GM19438 (cell line): ENCODE results near the gene FAM13B.
A peak's percentile ranks its signal among the peaks of the same experiment; 100 is the strongest.
"Not testable (repeated sequence)": the region's sequence is repeated elsewhere in the genome, so short reads cannot be mapped to it uniquely, and the experiment has no call there.

Experiments
- ATAC-seq: cut with Tn5 transposase; IDR thresholded peaks from one replicate; pipeline ENCODE4 v1.9.1; 2021; ENCODE audit warnings: low read depth; ENCODE audit not compliant: unreplicated experiment

The FAM13B gene

DNA sequence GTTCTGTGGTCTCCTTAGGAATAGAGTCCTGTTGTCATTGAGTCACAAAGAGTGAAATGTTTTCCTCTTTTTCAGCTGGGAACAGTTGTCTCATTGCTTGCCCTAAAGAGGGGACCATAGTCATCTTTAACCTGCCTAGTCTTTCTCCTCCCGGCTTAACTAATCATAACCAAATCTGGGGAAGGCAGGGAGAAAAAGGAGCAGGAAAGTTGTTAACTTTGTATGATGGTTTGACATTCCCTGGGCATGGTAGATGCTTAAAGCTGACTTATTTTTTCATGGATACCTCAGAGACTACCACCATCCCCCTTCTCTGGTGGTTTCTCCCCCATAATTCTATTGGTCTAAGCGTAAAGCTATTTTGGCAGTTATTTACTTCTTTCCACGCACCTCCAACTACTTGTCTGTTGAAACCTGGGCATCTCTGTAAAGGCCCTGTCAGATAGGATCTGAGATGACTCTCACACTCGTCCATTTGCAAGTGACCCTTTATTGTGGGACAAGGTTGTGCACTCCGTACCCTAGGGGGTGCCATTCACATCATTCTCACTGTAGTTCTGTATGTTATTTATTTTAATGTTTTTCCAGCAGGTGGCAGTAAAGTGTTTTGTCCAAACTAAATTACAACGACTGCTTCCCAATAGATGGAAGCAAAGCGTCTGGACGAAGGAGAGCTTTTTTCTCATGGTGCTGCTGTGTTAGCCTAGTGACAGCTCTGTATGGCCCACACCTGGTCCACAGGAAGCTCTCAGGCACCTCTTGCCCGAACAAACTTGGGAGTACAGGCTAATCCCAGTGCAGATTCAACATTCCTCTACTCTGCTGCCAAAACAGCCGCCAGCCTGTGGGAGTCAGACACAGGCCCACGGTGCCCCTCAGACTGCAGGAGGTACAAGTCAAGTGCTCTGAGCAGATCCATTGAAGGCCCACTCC lies 3.0 kb upstream of the FAM13B start:
- ATAC-seq, result no peak

DNA sequence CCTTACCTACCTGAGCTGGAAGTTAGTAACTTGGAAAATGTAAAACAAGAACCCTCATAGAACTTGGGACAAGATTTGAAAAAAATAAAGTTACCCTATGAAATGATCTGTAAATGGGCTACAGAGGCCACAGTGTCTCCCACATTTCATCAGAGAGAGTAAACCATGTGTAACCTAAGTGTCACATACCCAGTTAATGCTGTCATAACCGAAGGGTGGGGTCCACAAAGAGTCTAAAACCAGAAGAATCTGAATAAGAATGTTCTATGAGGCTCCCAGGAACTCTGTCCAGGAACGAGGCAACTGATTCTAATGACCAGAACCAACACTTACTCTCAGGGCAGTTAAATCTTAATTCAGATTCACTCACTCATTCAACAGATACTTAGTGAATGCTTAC lies 1.0 kb upstream of the FAM13B start:
- ATAC-seq, result no peak

DNA sequence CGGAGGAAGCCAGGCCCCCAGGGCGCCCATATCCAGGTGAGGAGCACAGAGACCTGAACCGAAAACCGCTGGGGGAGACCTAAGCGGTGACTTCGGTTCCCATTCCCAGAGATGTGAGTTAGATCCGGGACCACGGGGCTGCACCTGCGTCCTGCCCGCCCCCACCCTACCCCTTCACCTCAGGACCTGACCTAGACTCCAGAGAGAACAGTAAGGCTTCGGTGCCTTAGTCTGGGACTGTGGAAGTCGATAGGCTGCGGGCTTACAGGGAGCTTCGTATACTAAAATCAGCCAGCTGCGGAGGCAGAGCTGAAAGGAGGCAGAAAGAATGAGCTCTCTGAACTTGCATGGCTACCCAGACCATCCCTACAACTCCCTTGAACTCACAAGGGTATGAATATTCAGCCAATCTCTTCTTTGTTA lies 518 bp upstream of the FAM13B start:
- ATAC-seq, result peak; percentile 13

DNA sequence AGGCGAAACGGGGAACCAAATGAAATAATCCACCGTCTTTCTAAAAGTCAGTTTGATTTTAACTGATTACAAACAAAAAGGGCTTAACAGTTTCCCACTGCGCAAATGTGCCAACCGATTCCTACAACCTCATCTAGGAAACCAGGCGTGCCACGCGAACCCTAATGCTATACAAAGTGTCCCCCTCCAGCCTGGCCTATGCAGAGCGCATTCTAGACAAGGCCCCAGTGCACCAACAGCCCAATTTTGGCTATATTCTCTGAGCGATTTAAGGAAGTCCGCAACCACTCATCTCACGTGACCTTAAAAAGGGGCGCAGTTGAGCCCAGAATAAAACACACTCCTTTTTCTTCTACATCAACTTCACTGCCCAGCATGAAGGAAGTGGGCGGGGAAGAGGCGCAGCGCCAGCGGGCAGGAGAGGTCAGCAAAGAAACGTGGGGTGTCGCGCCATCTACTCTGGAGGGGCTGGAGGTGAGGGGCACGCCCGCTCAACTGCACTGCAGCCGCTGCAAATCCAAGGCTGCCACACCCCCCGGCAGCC lies 779 bp downstream of the FAM13B start:
- ATAC-seq, result peak; percentile 45

DNA sequence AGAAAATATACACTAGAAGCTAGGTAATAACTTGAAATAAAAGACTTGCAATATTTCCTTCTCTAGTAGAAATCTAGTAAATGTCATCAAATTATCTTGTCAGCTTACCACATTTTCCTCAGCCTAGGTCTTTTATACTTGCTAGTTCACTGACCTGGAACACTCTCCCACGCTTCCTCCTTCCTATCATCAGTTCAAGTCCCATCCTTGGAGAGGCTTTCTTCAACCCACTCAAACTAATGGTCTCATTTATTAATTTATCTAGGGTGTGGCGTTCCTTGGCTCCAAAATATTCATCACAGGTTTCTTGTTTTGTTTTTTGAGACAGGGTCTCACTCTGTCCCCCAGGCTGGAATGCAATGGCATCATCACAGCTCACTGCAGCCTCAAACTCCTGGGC lies 2.9 kb downstream of the FAM13B start:
- ATAC-seq, result no peak

DNA sequence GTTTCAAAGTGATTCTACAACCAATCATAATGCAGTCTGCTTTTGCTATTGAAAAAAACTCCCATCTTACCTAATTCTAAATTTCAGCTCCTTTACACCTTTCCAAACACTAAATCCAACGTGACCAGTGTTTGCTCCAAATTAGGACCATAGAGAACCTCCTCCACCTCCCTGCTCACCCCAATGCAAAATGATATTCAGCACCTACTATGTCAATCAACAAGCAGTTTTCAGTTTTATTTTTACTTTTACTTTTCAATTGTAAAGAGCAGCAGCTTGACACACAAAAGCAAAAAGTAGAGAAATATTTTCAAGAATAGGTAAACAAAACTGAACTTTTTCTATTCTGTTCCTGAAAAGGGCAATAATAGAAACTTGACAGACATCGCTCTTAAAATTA lies 3.4 kb downstream of the FAM13B start:
- ATAC-seq, result no peak

DNA sequence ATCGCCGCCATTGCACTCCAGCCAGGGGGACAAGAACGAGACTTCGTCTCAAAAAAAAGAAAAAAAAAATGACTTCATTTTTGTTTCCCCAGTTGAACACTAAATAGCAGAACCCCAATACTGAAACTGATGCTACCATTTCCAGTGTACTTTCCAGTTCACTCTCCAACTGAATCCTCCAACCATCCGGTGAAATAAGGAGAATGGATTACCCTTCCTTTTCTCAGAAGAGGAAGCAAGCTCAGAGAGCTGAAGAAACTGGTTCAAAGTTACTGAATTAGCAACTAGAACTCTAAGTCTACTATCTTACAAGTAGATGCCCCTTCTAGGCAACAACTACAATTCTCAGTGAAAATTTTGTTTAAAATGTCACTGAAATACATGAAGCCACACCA lies 3.9 kb downstream of the FAM13B start:
- ATAC-seq, result no peak

DNA sequence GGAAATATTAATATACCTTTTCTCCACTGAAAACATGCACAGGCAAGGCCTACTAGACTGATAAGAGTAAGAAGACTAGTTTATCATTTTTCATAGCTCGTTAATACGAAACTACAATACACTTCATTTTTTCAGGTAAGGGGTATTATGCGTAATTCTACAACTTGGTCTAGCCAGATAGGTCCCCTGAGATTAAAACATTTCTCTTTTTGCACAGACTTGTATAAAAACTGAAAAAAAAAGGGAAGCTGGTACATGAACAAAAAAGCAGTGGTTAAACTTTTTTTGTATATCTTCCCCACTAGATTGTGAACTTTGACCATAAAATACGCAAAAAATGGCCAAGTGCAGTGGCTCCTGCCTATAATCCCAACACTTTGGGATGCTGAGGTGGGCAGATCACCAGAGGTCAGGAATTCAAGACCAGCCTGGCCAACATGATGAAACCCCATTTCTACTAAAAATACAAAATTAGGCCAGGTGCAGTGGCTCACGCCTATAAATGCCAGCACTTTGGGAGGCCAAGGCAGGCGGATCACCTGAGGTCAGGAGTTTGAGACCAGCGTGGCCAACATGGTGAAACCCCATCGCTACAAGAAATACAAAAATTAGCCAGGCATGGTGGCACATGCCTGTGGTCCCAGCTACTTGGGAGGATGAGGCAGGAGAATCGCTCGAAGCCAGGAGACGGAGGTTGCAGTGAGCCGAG lies 4.5 kb downstream of the FAM13B start:
- not testable (repeated sequence) for ATAC-seq

DNA sequence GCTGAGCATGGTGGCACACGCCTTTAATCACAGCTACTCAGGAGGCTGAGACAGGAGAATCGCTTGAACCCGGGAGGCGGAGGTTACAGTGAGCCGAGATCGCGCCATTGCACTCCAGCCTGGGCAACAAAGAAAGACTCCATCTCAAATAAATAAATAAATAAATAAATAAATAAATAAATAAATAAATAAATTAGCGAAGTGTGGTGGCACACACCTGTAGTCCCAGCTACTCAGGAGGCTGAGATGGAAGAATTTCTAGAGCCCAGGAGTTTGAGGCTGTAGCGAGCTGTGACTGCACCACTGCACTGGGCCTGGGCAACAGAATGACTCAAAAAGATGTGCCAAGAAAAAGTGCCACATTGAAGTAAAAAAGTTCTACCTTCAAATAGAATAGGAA lies 6.1 kb downstream of the FAM13B start:
- ATAC-seq, result not testable (repeated sequence)

DNA sequence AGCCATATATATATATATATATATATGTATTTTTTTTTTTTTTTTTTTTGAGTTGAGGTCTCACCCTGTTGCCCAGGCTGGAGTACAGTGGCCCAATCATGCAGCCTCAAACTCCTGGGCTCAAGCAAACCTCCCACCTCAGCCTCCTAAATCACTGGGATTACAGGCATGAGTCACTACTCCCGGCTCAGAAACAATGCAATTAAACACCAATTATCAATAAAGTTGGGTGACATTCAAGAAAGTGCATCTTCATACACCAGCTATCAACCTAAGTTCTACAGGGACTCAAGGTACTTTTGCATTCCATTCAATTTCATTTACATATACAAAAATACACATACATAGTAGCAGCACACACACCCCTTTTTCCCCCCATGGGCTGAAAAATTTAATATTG lies 7.6 kb downstream of the FAM13B start:
- no peak for ATAC-seq

DNA sequence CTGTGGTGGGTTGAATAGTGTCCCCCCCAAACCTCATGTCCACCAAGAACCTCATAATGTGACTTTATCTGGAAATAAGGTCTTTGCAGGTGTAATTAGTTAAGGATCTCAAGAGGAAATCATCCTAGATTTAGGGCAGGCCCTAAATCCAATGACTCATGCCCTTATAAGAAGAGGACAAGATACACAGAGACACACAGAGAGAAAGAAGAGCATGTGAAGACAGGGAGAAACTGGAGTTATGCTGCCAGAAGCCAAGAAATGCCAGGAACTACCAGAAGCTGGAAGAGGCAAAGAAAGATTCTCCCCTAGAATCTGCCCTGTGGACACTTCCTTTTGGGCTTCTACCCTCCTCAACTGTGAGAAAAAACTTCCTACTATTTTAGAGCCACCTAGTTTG lies 8.8 kb downstream of the FAM13B start:
- no peak for ATAC-seq

DNA sequence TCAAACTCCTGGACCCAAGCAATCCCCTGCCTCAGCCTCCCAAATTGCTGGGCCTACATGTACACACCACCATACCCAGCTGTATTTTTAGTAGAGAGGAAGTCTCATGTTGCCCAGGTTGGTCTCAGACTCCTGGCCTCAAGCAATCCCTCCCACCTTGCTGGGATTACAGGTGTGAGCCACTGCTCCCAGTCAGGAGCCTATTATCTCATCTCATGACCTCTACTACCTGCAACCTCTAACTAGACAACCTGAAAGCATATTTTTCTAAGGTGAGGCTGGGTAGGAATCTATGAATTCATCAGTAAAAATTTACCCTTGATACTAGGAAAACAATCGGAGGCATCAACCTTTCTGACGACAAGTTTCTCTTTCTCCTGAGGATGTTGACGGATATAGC lies 10.0 kb downstream of the FAM13B start:
- ATAC-seq, result no peak

DNA sequence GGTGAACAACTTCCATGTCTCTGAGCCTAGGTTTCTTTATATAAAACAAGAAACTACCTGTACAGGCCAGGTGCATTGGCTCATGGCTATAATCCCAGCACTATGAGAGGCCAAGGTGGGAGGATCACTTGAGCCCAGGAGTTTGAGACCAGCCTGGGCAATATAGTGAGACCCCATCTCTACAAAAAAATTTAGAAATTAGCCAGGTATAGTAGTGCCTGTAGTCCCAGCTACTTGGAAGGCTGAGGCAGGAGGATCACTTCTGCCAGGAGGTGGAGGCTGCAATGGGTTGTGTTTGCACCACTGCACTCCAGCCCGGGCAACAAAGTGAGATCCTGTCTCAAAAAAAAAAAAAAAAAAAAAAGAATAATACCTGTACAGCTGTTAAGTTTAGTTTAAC lies 11.1 kb downstream of the FAM13B start:
- ATAC-seq, result no peak

DNA sequence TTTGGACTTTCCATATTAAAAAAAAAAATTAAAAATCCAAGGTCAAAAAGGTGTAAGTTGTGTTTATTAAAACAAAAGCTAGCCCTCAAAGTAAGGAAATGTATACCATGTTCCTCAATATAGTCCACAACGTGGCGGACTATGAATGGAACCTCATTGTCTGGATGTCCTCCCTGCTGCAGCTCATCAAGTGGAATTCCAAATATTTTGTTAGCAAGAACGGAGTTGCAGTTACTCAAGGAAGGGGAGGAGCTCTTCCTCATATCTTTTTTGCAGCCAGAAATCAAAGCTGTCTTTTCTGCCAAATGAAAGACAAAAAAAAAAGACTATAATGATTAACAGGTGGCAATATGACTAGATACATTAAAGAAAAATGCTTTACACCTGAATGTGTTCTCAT lies 14.0 kb downstream of the FAM13B start:
- ATAC-seq, result no peak

DNA sequence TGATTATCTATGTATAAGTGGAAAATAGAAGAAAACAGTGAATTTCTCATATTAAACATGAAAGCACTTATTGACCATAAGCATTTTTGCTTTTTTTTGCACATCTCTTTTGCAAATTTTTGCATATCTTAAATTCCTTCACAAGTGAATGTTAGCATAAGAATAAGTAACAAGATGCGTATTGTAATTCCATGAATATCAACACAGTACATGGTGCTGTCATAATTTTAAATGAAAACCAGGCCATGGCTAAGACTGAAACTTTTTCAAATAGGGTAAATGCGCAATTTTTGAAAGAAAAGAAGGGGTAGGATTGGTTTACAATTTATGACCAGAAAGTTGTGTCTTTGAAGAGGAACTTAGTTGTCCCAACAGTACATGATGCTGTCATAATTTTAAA lies 17.0 kb downstream of the FAM13B start:
- ATAC-seq, result no peak

DNA sequence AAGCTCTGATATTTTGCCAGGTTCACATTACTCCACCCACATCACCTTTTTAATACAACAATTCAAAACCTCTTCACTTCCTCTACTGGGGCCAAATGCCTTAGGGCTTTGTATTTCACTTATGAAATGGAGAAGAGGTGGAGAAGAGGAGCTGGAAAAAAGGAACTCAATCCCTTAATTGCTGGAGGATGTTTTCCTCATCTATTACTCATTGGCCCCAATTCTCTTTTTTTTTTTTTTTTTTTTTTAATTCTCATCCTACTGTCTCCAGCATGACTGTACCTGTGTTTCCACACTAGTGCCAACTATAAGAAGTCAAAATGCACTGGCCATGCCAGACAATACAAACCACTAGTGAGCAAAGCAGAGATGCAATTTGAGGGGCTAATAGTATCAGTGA lies 20.9 kb downstream of the FAM13B start:
- no peak for ATAC-seq

DNA sequence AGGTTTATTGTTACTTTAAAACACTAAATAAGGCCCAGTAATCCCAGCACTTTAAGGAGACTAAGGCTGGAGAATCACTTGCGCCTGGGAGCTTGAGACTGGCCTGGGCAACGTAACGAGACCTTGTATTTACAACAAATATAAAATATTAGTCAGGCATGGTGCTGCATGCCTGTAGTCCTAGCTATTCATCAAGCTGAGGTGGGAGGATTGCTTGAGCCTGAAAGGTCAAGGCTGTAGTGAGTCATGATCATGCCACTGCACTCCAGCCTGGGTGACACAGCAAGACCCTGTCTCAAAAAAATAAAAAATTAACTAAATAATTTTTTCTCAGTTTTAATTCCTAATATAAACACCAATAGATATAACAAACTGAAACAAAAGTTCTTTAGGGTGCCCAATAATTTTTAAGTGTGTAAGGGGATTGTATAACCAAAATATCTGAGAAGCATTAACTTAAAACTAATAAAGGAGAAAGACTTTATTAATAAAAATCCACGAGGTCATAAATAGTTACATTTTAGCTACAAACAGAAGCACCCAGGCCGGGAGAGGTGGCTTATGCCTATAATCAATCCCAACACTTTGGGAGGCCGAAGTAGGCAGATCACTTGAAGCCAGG lies 32.7 kb downstream of the FAM13B start:
- no peak for ATAC-seq

DNA sequence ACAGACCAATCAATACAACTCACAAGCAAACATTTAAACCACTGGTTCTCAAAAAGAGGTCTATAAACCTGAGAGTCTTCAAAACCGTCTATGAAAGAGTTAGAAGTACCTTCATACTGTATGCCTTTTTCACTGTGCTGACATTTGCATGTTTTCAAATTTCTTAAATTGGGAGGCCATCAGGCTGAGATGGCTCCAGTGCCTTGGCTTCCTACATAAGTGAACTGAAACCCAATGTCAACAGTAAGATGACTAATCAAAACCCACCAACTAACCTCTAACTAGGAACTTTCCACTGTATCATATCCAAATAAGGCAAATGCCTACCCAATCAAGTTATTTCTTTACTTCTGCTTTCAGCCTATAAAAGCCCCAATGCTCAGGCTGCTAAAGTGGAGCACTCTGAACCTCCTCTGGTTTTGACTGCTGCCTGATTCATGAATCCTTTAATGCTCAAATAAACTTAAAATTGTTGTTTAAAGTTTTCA lies 35.1 kb downstream of the FAM13B start:
- ATAC-seq, result peak; percentile 83

DNA sequence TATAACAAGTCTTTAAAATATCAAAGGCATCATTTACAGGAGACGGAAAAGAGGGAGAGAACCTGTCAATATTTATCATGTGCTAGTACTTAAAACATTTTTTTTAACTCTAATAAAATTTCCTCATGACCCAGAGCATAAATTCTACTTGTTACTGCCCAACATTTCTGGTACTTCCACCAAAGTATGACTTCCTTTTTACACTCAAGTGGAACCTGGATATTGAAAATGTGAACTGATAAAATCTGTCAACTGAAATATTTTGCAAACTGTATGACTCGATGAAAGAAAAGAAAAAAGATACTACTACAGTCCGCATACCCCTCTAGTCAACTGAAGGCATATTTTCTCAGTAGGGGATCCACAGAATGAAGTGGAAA lies 37.1 kb downstream of the FAM13B start:
- ATAC-seq, result no peak

DNA sequence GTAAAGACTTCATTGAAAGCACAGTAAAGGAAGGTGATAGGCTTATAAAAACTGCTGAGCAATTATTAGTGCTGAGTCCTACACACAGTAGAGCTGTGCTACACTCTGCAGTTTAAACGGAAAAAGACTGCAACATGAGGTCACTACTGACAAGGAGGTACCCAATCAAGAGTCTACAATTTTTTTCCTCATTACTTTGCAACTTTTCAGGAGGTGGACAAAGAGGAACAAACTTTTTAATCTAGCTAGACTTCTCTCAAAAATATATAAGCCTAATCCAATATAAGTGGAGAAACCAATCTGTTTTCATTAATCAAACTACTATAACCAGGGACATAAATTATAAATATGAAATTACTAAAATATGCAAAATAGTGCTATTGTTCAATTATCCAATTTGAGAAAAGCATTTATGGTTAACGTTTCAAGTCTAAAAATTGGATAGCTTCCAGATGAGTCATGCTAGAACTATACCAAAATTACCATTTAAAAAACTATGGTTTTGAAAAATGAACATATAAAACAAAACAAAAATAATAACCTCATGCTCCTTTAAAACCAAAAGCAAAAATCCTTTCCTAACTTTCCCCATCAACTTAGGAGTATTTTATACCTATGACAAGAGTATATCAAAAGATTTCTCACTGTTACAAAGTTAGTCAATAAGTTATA lies 37.7 kb downstream of the FAM13B start:
- no peak for ATAC-seq

DNA sequence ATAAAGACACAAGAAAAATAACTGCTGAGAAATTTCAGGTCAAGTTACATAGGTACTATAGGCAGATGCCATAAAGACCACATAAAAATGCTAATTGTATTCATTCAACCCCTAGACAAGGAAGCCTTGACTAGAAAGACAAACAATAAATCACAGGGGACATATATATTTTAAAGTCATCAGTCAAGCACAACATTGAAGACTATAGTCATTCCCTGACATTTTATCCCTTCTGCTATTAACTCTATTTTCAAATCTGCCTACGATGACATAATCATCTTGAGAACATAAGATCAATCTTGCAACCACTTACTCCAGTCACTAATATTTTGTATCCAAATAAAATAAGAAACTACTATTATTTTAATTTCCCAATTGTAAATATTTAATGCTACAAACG lies 38.3 kb downstream of the FAM13B start:
- no peak for ATAC-seq
